NT2/D1 (cell line): ENCODE measurements around the gene CHRNA1.

Experiments
- SUZ12 ChIP-seq: IDR thresholded peaks from 2 replicates; pipeline ENCODE4 v1.6.1; 2011; ENCODE audit not compliant: insufficient read length, insufficient read depth; ENCODE audit errors: extremely low read depth
- YY1 ChIP-seq: IDR thresholded peaks from 2 replicates; pipeline ENCODE4 v1.6.1; 2011; ENCODE audit not compliant: insufficient read length, insufficient read depth
- ZNF274 ChIP-seq: IDR thresholded peaks from 2 replicates; pipeline ENCODE4 v1.6.1; 2011; ENCODE audit warnings: mild to moderate bottlenecking, low read depth, low read length

DNA sequence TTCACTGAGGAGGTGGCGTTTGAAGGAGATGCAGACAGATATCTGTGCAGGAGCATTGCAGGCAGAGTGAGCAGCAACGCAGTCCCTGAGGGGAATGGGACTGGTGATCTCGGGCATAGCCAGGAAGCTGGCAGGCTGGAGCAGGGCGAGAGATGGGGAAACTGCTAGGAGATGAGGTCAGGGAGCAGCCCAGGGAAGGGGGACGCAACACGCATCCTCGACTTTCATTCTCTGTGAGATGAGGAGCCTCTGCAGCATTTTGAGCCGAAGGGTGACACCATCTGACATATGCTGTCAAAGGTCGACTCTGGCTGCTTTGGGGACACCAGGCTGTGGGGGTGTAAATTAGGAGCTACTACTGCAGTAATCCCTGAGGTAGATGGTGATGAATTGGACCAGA, 4.3 kb upstream of the CHRNA1 start:
- TF ChIP-seq YY1 (no peak), ZNF274 (no peak), SUZ12 (no peak)
